ENCODE data around the gene DDX54. TPM values are rescaled to one million over a fixed set of nuclear protein-coding genes. Genes with fewer than 3 reads are reported as not detected.

Gene DDX54
- polyA plus RNA-seq, 3 donors = 7.9 to 32.2 (median 13.6) TPM

DNA sequence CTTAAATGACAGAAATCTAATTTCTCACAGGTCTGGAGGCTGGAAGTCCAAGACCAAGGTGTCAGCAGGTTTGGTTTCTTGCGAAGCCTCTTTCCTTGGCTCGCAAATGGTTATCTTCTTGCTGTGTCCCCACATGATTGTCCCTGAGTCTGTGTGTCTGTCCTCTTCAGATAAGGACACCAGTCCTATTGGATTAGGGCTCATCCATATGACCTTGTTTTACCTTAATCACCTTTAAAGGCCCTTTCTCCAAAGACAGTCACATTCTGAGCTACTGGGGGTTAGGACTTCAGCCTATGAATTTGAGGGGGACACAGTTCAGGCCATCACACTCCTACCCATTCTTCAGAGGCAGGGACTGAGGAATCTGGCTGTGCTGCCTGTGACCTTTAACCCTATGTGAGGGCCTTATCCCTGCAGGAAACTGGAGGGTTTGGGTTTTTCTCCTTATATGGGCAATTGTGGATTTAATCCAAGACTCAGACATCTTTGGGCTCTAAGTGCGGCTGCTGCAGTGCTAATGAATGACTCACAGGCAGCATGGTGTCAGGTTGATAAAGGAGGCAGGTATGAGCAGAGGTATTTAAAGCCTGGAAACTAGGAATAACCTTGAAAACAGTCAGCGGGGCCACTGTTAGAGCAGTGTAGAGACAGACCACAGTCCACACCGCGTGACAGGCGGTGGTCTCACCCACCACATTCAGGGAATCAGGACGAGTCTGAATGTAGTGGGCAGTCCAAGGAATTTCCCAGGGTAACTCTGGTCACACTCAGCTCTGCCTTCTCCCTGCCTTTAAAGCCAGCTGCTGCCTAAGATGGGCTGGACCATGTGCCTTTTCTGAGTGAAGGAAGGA is 46.2 kb upstream of the DDX54 start:
- no peak overlapping the region for H3K4me2 ChIP-seq (replicated peaks; ENCODE audit: extremely low read depth, low read length, poor library complexity, severe bottlenecking)

More for the DNA sequence above, 46.2 kb upstream of the DDX54 start:
- Histone ChIP-seq H3K9ac (ENCODE audit: insufficient read depth, low read length, poor library complexity, severe bottlenecking) (no peak overlapping the region), H3K9me3 (replicated peaks in 1 of 2; ENCODE audit: control insufficient read depth in 1 of 2, insufficient read depth in 1 of 2, low read length in 2 of 2) (no peaks in the 10 kb centered on the region), H3K36me3 (replicated peaks in 1 of 2; ENCODE audit: control insufficient read depth in 1 of 2, insufficient read depth in 2 of 2, low read length in 2 of 2) (peaks cover 35 to 63% of the 10 kb centered on the region in 2 donors), H3K27me3 (ENCODE audit: control insufficient read depth in 2 of 2, insufficient read depth in 2 of 2, low read length in 2 of 2) (no peaks in the 10 kb centered on the region), H4K20me1 (ENCODE audit: insufficient read depth, low read length) (peaks cover 5% of the 10 kb centered on the region), H3K79me2 (ENCODE audit: insufficient read depth, low read length) (peaks cover 74% of the 10 kb centered on the region), H3K4me1 (ENCODE audit: control insufficient read depth in 1 of 2, insufficient read depth in 2 of 2, low read length in 2 of 2) (peaks cover 94 to 98% of the 10 kb centered on the region in 2 donors), H3K4me3 (replicated peaks in 1 of 3; ENCODE audit: low read depth in 2 of 3, low read length in 3 of 3) (no peak overlapping the region), H3K27ac (ENCODE audit: low read depth in 1 of 2, low read length in 2 of 2) (peak overlapping the region; percentile 94 to 99), H2AFZ (ENCODE audit: insufficient read depth, low read depth, low read length, poor library complexity, severe bottlenecking) (no peak overlapping the region)
- TF ChIP-seq, protein P1, sequence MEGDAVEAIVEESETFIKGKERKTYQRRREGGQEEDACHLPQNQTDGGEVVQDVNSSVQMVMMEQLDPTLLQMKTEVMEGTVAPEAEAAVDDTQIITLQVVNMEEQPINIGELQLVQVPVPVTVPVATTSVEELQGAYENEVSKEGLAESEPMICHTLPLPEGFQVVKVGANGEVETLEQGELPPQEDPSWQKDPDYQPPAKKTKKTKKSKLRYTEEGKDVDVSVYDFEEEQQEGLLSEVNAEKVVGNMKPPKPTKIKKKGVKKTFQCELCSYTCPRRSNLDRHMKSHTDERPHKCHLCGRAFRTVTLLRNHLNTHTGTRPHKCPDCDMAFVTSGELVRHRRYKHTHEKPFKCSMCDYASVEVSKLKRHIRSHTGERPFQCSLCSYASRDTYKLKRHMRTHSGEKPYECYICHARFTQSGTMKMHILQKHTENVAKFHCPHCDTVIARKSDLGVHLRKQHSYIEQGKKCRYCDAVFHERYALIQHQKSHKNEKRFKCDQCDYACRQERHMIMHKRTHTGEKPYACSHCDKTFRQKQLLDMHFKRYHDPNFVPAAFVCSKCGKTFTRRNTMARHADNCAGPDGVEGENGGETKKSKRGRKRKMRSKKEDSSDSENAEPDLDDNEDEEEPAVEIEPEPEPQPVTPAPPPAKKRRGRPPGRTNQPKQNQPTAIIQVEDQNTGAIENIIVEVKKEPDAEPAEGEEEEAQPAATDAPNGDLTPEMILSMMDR (IDR thresholded peaks at IDR 0.05) = no peak
- H3K4me1 Mint-ChIP-seq = peaks cover 94% of the 10 kb centered on the region
- DNase-seq = no peak
- 96% methylated on average over 5 of the region's 8 CpGs for WGBS (ENCODE audit: insufficient coverage)
- intact Hi-C loops (cut with micrococcal nuclease) = loop anchor here (1.0 to 2.0 kb wide), 2 partner anchors 8 to 17 kb away; no protein-coding TSS in a partner anchor
- no peaks in the 10 kb centered on the region for H3K27me3 Mint-ChIP-seq (ENCODE audit: low read depth in 3 of 3)
- H3K4me3 Mint-ChIP-seq = no peak overlapping the region
- peaks cover 67 to 89% of the 10 kb centered on the region in 2 donors for H3K36me3 Mint-ChIP-seq
- H3K27ac Mint-ChIP-seq = peak overlapping the region; percentile 98 to 100 (median 99)
- no peaks in the 10 kb centered on the region for H3K9me3 Mint-ChIP-seq
